Activated T-helper 1 cell treated with anti-CD3 and anti-CD28 coated beads, Interleukin-2, amount 50 U/mL, for 16 hours (primary cell): ENCODE data around the gene GIMAP5.

ENCODE experiments used
- DNase-seq, 2 donors: peaks; one replicate each; pipeline ENCODE4 v3.0.0-alpha.2; 2020; ENCODE audit warnings: low read depth in 1 of 2, low spot score in 1 of 2

Gene GIMAP5

GRCh38 chr7:150734254-150734653, 3.0 kb upstream of the GIMAP5 start:
- DNase-seq: no peak

GRCh38 chr7:150735596-150736358, 1.4 kb upstream of the GIMAP5 start:
- no peak for DNase-seq

- DNase-seq: no peak
These were observed 354 bp upstream of the GIMAP5 start for GRCh38 chr7:150736864-150737263.

- DNase-seq: no peak
These were observed 874 bp downstream of the GIMAP5 start for GRCh38 chr7:150738092-150738491.

GRCh38 chr7:150738591-150739001, 1.4 kb downstream of the GIMAP5 start:
- no peak for DNase-seq

- no peak for DNase-seq
These were observed 1.8 kb downstream of the GIMAP5 start for GRCh38 chr7:150739033-150739432.

- no peak for DNase-seq
These were observed 2.8 kb downstream of the GIMAP5 start for GRCh38 chr7:150740053-150740452.

- no peak for DNase-seq
These were observed 5.2 kb downstream of the GIMAP5 start for GRCh38 chr7:150742286-150742968.

GRCh38 chr7:150744041-150744656, 6.9 kb downstream of the GIMAP5 start:
- no peak for DNase-seq

- no peak for DNase-seq
These were observed 7.9 kb downstream of the GIMAP5 start for GRCh38 chr7:150745086-150745485.

- DNase-seq: no peak
These were observed 8.7 kb downstream of the GIMAP5 start for GRCh38 chr7:150745876-150746275.

- no peak for DNase-seq
These were observed 9.7 kb downstream of the GIMAP5 start for GRCh38 chr7:150746921-150747320.

- DNase-seq: no peak
These were observed 11.2 kb downstream of the GIMAP5 start for GRCh38 chr7:150748376-150748775.

- no peak for DNase-seq
These were observed 14.5 kb downstream of the GIMAP5 start for GRCh38 chr7:150751702-150752101.

- no peak for DNase-seq
These were observed 16.0 kb downstream of the GIMAP5 start for GRCh38 chr7:150753239-150753638.

GRCh38 chr7:150753826-150754603, 16.8 kb downstream of the GIMAP5 start:
- DNase-seq: no peak

- no peak for DNase-seq
These were observed 17.7 kb downstream of the GIMAP5 start for GRCh38 chr7:150754951-150755350.

GRCh38 chr7:150755473-150756099, 18.4 kb downstream of the GIMAP5 start:
- DNase-seq: peak; percentile 44 to 50

GRCh38 chr7:150756166-150756565, 18.9 kb downstream of the GIMAP5 start:
- no peak for DNase-seq

GRCh38 chr7:150756858-150757257, 19.6 kb downstream of the GIMAP5 start:
- DNase-seq: no peak

GRCh38 chr7:150759479-150759878, 22.3 kb downstream of the GIMAP5 start:
- no peak for DNase-seq
